Activated CD4-positive, alpha-beta T cell treated with anti-CD3 and anti-CD28 coated beads, Interleukin-2, amount 10 ng/mL, durations not matched to agents 7 days and 5 days (primary cell): ENCODE results near the gene IQCM. TPM values are rescaled to one million over a fixed set of nuclear protein-coding genes. Genes with fewer than 3 reads are reported as not detected.

Source experiments
- CTCF ChIA-PET: fragments of 350-600 bp; sonication (Branson Sonifier 250); formaldehyde crosslinking; loops from one replicate; lab custom pipeline; 2021; ENCODE audit warnings: antibody characterized with exemption; lab: Charles Lee
- POLR2A ChIA-PET: fragments of 350-600 bp; sonication (Branson Sonifier 250); formaldehyde crosslinking; loops from one replicate; lab custom pipeline; 2021; ENCODE audit warnings: antibody characterized with exemption; lab: Charles Lee
- DNase-seq: peaks from one replicate; pipeline ENCODE4 v3.0.0-alpha.2; 2020
- H3K27ac Mint-ChIP-seq: one replicate; pipeline ENCODE4 v1.8.0; 2021; ENCODE audit warnings: mild to moderate bottlenecking, moderate library complexity, mixed read lengths
- H3K27me3 Mint-ChIP-seq: one replicate; pipeline ENCODE4 v1.8.0; 2021; ENCODE audit warnings: mixed read lengths
- H3K36me3 Mint-ChIP-seq: one replicate; pipeline ENCODE4 v1.8.0; 2021; ENCODE audit warnings: low read depth, mixed read lengths
- H3K4me1 Mint-ChIP-seq: one replicate; pipeline ENCODE4 v1.8.0; 2021; ENCODE audit warnings: mixed read lengths
- H3K4me3 Mint-ChIP-seq: one replicate; pipeline ENCODE4 v1.8.0; 2021; ENCODE audit warnings: mild to moderate bottlenecking, moderate library complexity, mixed read lengths
- H3K9me3 Mint-ChIP-seq: one replicate; pipeline ENCODE4 v1.8.0; 2021; ENCODE audit warnings: mixed read lengths
- total RNA-seq, 2 experiments: library from RNA; stranded (reverse); gene quantifications; one replicate each; pipeline ENCODE4 v1.2.3, GENCODE V29; 2021

Gene IQCM
- total RNA-seq, 2 experiments from 2014 or later: not detected

DNA sequence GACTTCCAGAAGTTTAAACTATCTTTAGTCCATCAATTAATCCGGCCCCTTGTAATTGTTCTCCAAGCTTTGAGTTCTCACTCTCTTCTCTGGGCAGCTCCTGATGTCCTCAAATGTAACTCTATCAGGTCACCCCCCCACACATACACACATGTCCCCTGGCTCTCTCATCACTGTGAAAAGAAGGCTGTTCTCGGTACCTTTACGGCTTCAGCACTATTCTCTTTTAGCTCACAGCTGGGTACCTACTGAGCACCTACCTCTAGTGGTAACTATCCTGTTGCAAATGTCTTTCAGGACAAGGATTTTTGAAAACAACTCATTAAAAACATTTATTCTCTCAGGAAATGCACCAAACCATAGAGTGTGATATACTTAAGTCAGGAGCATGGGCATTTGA, 115.4 kb downstream of the IQCM start:
- Mint-ChIP-seq H3K27me3 (no peaks in the 10 kb centered on the region), H3K4me1 (no peaks in the 10 kb centered on the region), H3K36me3 (no peaks in the 10 kb centered on the region), H3K4me3 (no peak overlapping the region), H3K27ac (no peak overlapping the region), H3K9me3 (no peaks in the 10 kb centered on the region)
- DNase-seq: no peak
- ChIA-PET CTCF (no interaction called here), POLR2A (no interaction called here)

DNA sequence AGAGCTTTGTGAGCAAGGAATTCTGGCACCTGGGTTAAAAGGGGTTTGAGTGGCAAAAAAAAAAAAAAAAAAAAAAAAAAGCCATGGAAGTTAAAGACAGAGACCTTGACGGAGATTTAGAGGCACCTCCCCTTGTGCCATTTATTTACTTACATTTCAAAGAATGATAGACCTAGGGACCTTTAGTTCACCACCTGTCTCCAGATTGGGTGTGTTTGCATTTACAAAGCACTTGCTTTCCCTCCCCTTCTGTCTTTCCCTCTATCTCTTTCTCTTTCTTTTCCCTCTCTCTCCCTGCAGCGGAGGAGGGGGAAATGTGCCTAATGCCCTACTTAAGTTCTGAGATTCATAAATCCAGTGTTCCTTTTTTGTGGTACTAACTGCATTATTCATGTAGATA, 116.0 kb downstream of the IQCM start:
- no peaks in the 10 kb centered on the region for H3K4me1 Mint-ChIP-seq
- no peaks in the 10 kb centered on the region for H3K27me3 Mint-ChIP-seq
- ChIA-PET CTCF (no interaction called here), POLR2A (no interaction called here)
- H3K4me3 Mint-ChIP-seq: no peak overlapping the region
- no peaks in the 10 kb centered on the region for H3K36me3 Mint-ChIP-seq
- no peaks in the 10 kb centered on the region for H3K9me3 Mint-ChIP-seq
- H3K27ac Mint-ChIP-seq: no peak overlapping the region
- no peak for DNase-seq

DNA sequence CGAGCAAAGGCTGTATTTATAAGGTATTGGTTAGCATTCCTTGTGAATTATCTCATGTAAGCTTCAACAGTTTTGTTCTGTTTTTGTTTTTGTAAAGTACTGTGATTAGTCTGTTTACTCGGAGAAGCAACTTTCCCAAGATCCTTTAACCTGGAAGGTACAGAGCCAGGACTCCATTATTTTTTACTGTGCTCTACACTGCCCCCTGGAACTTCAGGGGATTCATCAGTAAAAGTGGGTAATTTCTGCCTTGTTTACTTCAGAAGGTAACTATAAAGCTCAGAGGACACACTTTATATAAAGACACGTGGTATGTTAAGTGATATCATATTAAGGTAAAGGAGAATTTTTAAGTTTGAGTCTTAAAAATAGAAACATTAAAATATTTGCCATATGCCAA, 124.9 kb downstream of the IQCM start:
- Mint-ChIP-seq H3K4me1 (no peaks in the 10 kb centered on the region), H3K36me3 (no peaks in the 10 kb centered on the region), H3K9me3 (no peaks in the 10 kb centered on the region), H3K27me3 (no peaks in the 10 kb centered on the region), H3K4me3 (no peak overlapping the region), H3K27ac (no peak overlapping the region)
- CTCF ChIA-PET: no interaction called here
- no peak for DNase-seq
- POLR2A ChIA-PET: no interaction called here

DNA sequence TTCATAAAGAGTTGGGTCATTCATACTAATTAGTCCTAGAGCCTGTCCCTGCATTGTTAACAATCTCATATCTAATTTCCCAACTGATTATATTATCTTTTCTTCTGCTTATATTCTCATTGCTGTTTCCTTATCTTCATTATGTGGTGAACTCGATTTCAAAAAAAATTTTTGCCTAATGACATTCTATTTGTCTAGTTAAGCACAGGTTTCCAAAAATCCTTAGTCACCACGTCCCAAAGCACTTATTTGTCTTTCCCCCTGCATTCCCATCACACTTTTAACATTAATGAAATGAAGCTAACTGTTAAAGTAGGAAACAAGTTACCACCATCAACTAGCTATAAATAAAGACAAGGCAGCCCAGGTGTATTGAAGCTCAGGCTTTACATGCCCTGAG, 131.1 kb downstream of the IQCM start:
- ChIA-PET POLR2A (no interaction called here), CTCF (no interaction called here)
- H3K4me3 Mint-ChIP-seq: no peak overlapping the region
- no peaks in the 10 kb centered on the region for H3K4me1 Mint-ChIP-seq
- no peak for DNase-seq
- H3K27ac Mint-ChIP-seq: no peak overlapping the region
- no peaks in the 10 kb centered on the region for H3K27me3 Mint-ChIP-seq
- no peaks in the 10 kb centered on the region for H3K9me3 Mint-ChIP-seq
- no peaks in the 10 kb centered on the region for H3K36me3 Mint-ChIP-seq

DNA sequence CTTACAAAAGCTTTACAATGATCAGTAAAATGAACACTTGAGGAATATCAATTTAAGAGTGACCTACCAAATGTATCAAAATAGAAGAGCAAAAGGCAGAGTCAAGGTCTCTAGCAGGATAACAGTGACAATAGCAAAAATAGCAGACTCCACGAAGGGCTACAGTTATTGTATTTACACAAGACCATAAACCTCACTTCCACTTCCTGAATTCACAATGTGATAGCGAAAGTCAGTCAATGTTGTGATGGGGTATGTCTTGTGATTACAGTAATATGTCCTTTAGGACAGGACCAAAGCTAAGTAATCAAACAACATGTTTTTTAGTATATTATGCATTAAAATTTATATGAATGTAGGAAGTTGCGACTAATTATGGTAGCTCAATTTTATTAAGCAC, 139.6 kb downstream of the IQCM start:
- CTCF ChIA-PET: no interaction called here
- Mint-ChIP-seq H3K4me1 (no peaks in the 10 kb centered on the region), H3K4me3 (no peak overlapping the region), H3K36me3 (no peaks in the 10 kb centered on the region), H3K27me3 (no peaks in the 10 kb centered on the region), H3K27ac (no peak overlapping the region), H3K9me3 (peaks cover 8% of the 10 kb centered on the region)
- POLR2A ChIA-PET: no interaction called here
- no peak for DNase-seq

DNA sequence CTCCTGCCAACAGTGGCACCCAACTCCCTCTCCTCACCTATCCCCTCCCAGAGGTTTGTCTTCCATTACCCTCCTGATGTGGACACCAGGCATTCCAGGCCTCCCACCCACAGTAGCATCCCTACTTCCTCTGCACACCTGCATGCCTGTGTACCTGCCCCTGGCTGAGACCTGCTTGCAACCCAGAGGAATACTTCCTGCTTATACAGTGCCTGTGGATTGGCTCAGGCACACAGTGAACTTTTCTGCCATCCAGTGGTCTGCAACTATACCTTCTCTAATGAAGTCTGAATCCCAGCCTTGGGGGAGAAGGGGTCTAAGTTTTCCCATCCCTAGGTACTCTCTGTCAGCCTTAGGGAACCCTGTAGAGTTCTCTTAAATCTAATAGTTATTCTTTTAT, 169.9 kb downstream of the IQCM start:
- POLR2A ChIA-PET: no interaction called here
- Mint-ChIP-seq H3K27ac (no peak overlapping the region), H3K9me3 (no peaks in the 10 kb centered on the region), H3K36me3 (no peaks in the 10 kb centered on the region), H3K4me3 (no peak overlapping the region), H3K4me1 (no peaks in the 10 kb centered on the region), H3K27me3 (no peaks in the 10 kb centered on the region)
- CTCF ChIA-PET: no interaction called here
- no peak for DNase-seq

DNA sequence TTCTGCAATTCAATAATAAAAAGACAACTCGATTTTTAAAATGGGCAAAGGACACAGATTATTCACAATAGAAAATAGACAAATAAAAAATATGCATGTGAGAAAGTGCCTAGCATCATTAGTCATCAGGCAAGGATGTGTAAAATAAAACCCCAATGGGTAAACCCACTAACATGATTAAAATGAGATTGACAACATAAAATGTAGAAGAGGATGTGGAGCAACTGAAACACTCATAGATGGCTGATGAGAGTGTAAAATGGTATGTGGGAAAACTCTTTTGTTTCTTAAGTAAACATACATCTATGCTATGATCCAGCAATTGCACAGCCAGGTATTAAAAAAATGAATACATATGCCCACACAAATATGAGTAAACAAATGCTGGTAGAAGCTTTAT, 177.6 kb downstream of the IQCM start:
- no peak overlapping the region for H3K4me3 Mint-ChIP-seq
- CTCF ChIA-PET: no interaction called here
- H3K27me3 Mint-ChIP-seq: no peaks in the 10 kb centered on the region
- POLR2A ChIA-PET: no interaction called here
- H3K4me1 Mint-ChIP-seq: no peaks in the 10 kb centered on the region
- no peaks in the 10 kb centered on the region for H3K9me3 Mint-ChIP-seq
- no peak overlapping the region for H3K27ac Mint-ChIP-seq
- no peak for DNase-seq
- no peaks in the 10 kb centered on the region for H3K36me3 Mint-ChIP-seq

DNA sequence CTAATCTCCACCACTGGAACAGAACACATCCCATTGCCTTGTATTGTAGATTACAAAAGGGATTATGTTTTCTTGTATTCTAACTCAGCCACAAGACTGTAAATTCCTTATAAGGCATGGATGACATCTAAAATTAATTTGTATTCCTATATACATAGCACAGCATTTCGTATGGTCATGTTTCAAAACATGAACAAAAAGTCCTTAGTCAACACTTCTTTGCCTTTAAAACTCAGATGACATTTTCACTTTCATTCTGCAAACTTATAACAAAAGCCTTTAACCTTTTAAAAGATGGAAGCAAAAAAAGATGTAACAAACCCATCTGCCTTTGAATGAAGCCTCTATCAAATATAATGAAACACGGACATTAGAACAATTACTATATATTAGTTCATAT, 181.3 kb downstream of the IQCM start:
- Mint-ChIP-seq H3K9me3 (no peaks in the 10 kb centered on the region), H3K27me3 (no peaks in the 10 kb centered on the region), H3K27ac (no peak overlapping the region), H3K4me1 (no peaks in the 10 kb centered on the region), H3K4me3 (no peak overlapping the region), H3K36me3 (no peaks in the 10 kb centered on the region)
- POLR2A ChIA-PET: no interaction called here
- CTCF ChIA-PET: no interaction called here
- DNase-seq: no peak

DNA sequence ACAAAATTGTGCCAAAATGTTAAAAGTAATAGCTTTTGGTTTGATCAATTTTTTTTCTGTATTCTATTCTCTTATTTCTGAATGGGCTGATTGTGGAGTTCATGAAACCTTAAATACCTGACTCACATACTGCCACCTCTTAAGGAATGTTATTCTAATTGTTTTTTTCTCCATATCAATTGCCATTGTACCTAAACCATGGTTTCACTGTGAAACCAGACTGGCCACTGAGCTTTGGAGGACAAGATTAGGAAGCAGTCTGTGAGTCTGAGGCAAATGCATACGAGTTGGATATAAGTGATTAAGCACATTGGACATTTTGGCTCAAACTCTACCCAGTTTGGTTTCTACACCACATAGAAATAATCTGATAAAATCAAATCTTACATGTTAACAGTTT, 184.0 kb downstream of the IQCM start:
- no peaks in the 10 kb centered on the region for H3K4me1 Mint-ChIP-seq
- no peak for DNase-seq
- H3K27me3 Mint-ChIP-seq: no peaks in the 10 kb centered on the region
- ChIA-PET CTCF (no interaction called here), POLR2A (no interaction called here)
- H3K9me3 Mint-ChIP-seq: peaks cover 3% of the 10 kb centered on the region
- no peak overlapping the region for H3K4me3 Mint-ChIP-seq
- no peak overlapping the region for H3K27ac Mint-ChIP-seq
- no peaks in the 10 kb centered on the region for H3K36me3 Mint-ChIP-seq

DNA sequence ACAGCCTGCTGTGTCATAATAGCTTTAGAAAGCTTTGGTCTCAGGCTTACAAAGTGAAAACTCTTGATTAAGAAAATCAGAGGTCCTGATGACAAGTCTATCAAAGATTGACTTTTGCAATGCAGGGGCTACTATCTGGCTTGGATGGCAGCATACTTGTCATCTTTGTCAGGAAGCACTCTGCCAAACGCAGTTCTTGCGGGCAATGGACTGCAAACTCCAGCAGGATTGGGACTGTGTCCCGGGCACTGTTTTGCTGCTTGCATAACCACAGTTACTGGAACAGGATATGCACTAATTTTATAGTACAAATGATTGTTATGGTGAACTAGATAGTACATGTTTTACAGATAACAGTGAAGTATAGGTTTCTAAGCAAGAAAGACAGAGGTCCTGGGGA, 185.6 kb downstream of the IQCM start:
- DNase-seq: no peak
- Mint-ChIP-seq H3K36me3 (no peaks in the 10 kb centered on the region), H3K4me3 (no peak overlapping the region), H3K4me1 (no peaks in the 10 kb centered on the region), H3K9me3 (peaks cover 3% of the 10 kb centered on the region), H3K27ac (no peak overlapping the region), H3K27me3 (no peaks in the 10 kb centered on the region)
- ChIA-PET POLR2A (no interaction called here), CTCF (no interaction called here)

DNA sequence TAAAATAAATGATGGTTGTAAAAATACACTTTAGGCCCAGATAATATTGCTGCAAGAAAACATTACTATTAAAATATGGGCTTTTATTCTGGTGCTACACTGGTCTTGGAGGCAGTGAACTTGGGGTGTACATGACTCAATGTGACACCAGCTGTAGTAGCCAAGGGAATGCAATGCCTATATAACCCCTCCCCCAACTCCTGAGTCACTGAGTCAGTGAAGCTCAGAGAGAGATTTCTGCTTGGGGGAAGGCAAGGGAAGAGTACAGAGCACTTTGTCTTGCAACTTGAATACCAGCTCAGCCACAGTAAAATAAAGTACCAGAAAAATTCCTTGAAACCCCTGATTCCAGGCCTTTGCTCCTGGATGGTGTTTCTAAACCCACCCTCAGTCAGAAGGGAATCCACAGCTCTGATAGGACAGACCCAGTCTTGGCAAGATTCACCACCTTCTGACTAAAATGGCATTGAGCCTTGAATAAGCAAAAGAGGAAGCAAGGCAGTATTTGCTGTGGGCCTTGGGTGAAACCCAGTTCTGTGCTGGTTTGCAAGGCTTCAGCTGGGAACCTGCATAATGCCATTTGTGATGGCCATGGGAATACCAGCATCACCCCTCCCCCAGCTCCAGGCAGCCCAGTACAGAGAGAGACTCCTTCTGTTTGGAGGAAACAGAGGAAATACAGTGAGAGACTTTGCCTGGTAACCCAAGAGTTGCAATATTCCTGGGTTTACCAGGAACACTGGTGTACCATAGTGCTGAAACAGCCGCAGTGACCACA, 209.9 kb downstream of the IQCM start:
- CTCF ChIA-PET: no interaction called here
- no peak for DNase-seq
- Mint-ChIP-seq H3K27me3 (no peaks in the 10 kb centered on the region), H3K27ac (no peak overlapping the region), H3K4me3 (no peak overlapping the region), H3K36me3 (no peaks in the 10 kb centered on the region), H3K9me3 (peaks cover 2% of the 10 kb centered on the region), H3K4me1 (no peaks in the 10 kb centered on the region)
- POLR2A ChIA-PET: no interaction called here

DNA sequence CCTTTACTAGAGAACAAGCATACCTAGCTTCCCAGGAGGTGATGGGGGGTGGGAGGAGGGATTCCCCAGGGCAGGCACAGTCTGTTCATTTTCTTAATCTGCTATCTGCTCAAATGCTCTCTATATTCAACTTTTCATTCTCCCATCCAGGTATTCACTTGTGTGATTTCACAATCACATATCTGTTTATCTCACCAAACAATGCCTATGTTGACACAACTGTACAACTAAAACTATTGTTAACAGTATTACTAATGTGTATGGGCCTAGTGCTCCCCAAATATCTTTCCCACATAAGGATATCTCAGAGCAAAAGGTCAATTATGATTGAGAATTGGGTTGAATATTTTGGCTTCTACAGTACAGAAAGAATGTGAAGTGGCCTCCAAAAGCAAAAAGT, 210.8 kb downstream of the IQCM start:
- no peak for DNase-seq
- Mint-ChIP-seq H3K27me3 (no peaks in the 10 kb centered on the region), H3K4me3 (no peak overlapping the region), H3K36me3 (no peaks in the 10 kb centered on the region), H3K9me3 (peaks cover 2% of the 10 kb centered on the region), H3K4me1 (no peaks in the 10 kb centered on the region), H3K27ac (no peak overlapping the region)
- CTCF ChIA-PET: no interaction called here
- POLR2A ChIA-PET: no interaction called here

DNA sequence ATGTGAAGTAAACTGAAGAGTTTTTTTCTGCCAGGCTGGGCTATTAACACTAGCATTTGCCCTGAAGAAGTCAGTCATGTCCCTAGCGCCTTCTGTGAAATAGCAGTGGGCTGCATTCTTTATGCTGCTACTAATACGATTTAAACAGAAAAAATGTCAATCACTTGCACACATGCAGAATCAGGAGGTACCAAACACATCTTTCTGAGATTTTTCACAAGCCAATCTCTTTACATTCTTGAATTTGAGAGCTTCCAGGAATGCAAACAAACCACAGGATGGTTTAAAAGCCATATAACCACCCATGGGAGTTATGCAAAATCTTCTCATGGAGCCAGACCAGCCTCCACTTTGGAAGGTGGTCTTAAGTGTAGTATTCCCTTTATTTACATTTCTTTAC, 220.1 kb downstream of the IQCM start:
- no peaks in the 10 kb centered on the region for H3K4me1 Mint-ChIP-seq
- H3K27ac Mint-ChIP-seq: no peak overlapping the region
- no peaks in the 10 kb centered on the region for H3K36me3 Mint-ChIP-seq

DNA sequence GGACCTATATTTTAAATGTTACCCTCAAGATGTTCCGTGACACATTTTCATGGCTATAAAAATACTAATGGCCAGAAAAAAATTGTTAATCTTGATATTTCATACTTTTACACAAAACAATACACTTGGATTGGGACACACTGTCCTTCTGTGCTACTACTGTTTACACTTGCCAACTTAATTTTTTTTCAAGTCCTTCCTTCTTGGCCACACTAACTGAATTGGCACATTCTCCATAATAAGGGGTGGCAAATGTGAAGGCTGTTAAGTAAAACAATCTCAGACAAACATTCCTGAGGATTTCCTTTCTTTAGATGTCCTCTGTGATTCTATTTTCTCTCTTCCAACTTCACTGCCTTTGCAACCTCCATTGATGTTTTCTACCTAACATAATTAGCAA, 225.8 kb downstream of the IQCM start:
- no peak overlapping the region for H3K4me3 Mint-ChIP-seq
- ChIA-PET CTCF (no interaction called here), POLR2A (no interaction called here)

More for the DNA sequence above, 220.1 kb downstream of the IQCM start:
- Mint-ChIP-seq H3K4me3 (no peak overlapping the region), H3K27me3 (no peaks in the 10 kb centered on the region), H3K9me3 (peaks cover 3% of the 10 kb centered on the region)
- POLR2A ChIA-PET: no interaction called here
- CTCF ChIA-PET: no interaction called here
- no peak for DNase-seq

More for the DNA sequence above, 225.8 kb downstream of the IQCM start:
- H3K4me1 Mint-ChIP-seq: no peaks in the 10 kb centered on the region
- DNase-seq: no peak
- no peaks in the 10 kb centered on the region for H3K27me3 Mint-ChIP-seq
- peaks cover 5% of the 10 kb centered on the region for H3K9me3 Mint-ChIP-seq
- no peak overlapping the region for H3K27ac Mint-ChIP-seq
- no peaks in the 10 kb centered on the region for H3K36me3 Mint-ChIP-seq
